SK-N-SH treated with all-trans-retinoic acid at 6 μM for 48 hours (cell line): ENCODE measurements around the gene DDX1.

Source experiments
- ATAC-seq: fragments of 200-7000 bp; cut with Tn5 transposase; 3 replicates; pipeline ENCODE4 v1.9.1; 2020; ENCODE audit warnings: mild to moderate bottlenecking, moderate library complexity
- CSDC2 ChIP-seq: fragments of 250-450 bp; sonication (Bioruptor Pico); IDR thresholded peaks from 2 replicates; pipeline ENCODE4 v1.5.0; 2020; ENCODE audit warnings: mild to moderate bottlenecking, moderate library complexity
- ESRRG ChIP-seq: fragments of 250-450 bp; sonication (Bioruptor Pico); IDR thresholded peaks from 2 replicates; pipeline ENCODE4 v1.6.1; 2021; ENCODE audit warnings: mild to moderate bottlenecking
- GLIS3 ChIP-seq: fragments of 250-450 bp; sonication (Bioruptor Pico); IDR thresholded peaks from 2 replicates; pipeline ENCODE4 v1.5.0; 2020; ENCODE audit warnings: mild to moderate bottlenecking, moderate library complexity
- ISL1 ChIP-seq: fragments of 250-450 bp; sonication (Bioruptor Pico); IDR thresholded peaks from 2 replicates; pipeline ENCODE4 v2.1.2; 2022; ENCODE audit warnings: mild to moderate bottlenecking, moderate library complexity
- OSR1 ChIP-seq: fragments of 250-450 bp; sonication (Bioruptor Pico); IDR thresholded peaks from 2 replicates; pipeline ENCODE4 v1.8.0; 2022; ENCODE audit warnings: moderate library complexity, mild to moderate bottlenecking, inconsistent platforms
- PPARA ChIP-seq: fragments of 250-450 bp; sonication (Bioruptor Pico); IDR thresholded peaks from 2 replicates; pipeline ENCODE4 v1.5.0; 2020; ENCODE audit warnings: mild to moderate bottlenecking, borderline replicate concordance
- RARB ChIP-seq: fragments of 250-450 bp; sonication (Bioruptor Pico); IDR thresholded peaks from 2 replicates; pipeline ENCODE4 v1.8.0; 2021; ENCODE audit warnings: mild to moderate bottlenecking, moderate library complexity
- TCF4 ChIP-seq: fragments of 250-450 bp; sonication (Bioruptor Pico); IDR thresholded peaks from 2 replicates; pipeline ENCODE4 v1.8.0; 2021; ENCODE audit warnings: mild to moderate bottlenecking, moderate library complexity, borderline replicate concordance
- ZC3H10 ChIP-seq: fragments of 250-450 bp; sonication (Bioruptor Pico); IDR thresholded peaks from 2 replicates; pipeline ENCODE4 v1.5.1; 2021; ENCODE audit warnings: mild to moderate bottlenecking, moderate library complexity
- ZFP3 ChIP-seq: fragments of 250-450 bp; sonication (Bioruptor Pico); IDR thresholded peaks from 2 replicates; pipeline ENCODE4 v1.5.0; 2020; ENCODE audit warnings: mild to moderate bottlenecking, moderate library complexity
- ZFP30 ChIP-seq: fragments of 450-650 bp; formaldehyde crosslinking; IDR thresholded peaks from 2 replicates; pipeline ENCODE4 v1.5.0; 2022; ENCODE audit warnings: mild to moderate bottlenecking, moderate library complexity
- ZNF565 ChIP-seq: fragments of 450-650 bp; formaldehyde crosslinking; conservative IDR thresholded peaks from 2 replicates; pipeline ENCODE4 v1.5.0; 2020; ENCODE audit warnings: low read depth, mild to moderate bottlenecking, moderate library complexity
- ZNF70 ChIP-seq: fragments of 450-650 bp; formaldehyde crosslinking; IDR thresholded peaks from 2 replicates; pipeline ENCODE4 v1.5.0; 2020; ENCODE audit warnings: mild to moderate bottlenecking, moderate library complexity
- ZNF8 ChIP-seq: fragments of 450-650 bp; formaldehyde crosslinking; IDR thresholded peaks from 2 replicates; pipeline ENCODE4 v1.5.0; 2020; ENCODE audit warnings: mild to moderate bottlenecking, moderate library complexity
- TF ChIP-seq, protein P1 (sequence below): fragments of 250-450 bp; sonication (Bioruptor Pico); IDR thresholded peaks from 2 replicates; pipeline ENCODE4 v1.8.0; 2021; ENCODE audit warnings: low read depth, mild to moderate bottlenecking, moderate library complexity, borderline replicate concordance
- TF ChIP-seq, protein P2 (sequence below): fragments of 250-450 bp; sonication (Bioruptor Pico); IDR thresholded peaks from 2 replicates; pipeline ENCODE4 v1.8.0; 2020; ENCODE audit warnings: mild to moderate bottlenecking, moderate library complexity, borderline replicate concordance
- TF ChIP-seq, protein P3 (sequence below): fragments of 250-450 bp; sonication (Bioruptor Pico); IDR thresholded peaks from 2 replicates; pipeline ENCODE4 v1.5.0; 2020; ENCODE audit warnings: mild to moderate bottlenecking, moderate library complexity

The DDX1 gene

DNA sequence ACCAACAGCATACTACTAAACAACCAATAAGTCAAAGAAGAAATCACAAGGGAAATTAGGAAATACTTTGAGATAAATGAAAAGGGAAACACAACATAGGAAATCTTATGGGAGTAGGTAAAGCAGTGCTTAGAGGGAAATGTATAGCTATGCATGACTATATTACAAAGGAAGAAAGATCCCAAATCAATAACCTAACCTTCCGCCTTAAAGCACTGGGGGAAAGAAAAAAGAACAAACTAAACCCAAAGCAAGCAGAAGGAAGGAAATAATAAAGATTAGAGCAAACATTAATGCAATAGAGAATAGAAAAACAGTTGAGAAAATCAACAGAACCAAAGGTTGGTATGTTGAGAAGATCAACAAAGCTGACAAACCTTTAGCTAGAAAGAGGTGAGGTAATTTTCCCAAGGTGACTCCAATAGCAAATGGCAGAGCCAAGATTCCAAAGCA, 49.9 kb downstream of the DDX1 start:
- ATAC-seq, result no peak
- TF ChIP-seq ZFP30 (CRISPR knock-in tag) (0 out of 2 replicates have a peak, but pooled peaks have one; percentile 25), PPARA (CRISPR knock-in tag) (no peak)

DNA sequence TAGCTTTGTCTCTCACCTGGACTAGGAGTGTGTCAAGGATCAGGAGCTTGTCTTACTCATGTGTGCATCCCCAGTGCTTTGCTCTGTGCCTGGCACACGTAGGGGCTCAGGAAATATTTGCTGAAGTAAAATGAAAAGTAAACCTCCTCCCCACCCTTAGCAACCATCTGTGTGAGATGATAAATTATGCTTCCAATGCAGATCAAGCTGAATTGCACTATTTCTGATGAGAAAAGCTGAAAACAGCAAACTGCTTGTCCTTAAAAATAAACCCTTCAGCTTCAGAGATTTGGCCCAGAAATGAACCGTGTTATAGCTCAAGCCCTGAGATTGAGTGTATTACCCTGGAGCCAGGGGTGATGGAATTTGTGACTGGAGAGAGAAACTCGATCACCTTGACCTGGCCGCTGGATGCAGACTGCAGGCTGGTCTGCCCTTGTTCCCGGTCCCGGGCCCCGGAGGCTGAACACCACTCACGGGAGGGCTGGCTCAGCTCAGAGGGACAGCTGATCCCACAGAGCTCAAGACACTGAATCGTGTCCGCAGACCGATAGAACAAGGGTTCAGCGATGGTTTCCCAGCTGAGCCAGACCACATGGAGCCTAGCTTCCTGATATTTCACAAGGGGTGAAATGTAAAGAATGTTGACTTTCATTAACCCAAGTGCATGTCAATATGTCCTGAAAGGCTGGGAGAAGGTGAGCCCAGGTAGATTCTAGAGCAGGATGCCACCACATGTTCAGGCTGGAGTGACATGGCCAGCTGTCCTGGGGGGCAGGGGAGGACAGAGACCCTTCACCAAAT, 50.5 kb downstream of the DDX1 start:
- TF ChIP-seq ISL1, result no peak
- TF ChIP-seq, protein P1, sequence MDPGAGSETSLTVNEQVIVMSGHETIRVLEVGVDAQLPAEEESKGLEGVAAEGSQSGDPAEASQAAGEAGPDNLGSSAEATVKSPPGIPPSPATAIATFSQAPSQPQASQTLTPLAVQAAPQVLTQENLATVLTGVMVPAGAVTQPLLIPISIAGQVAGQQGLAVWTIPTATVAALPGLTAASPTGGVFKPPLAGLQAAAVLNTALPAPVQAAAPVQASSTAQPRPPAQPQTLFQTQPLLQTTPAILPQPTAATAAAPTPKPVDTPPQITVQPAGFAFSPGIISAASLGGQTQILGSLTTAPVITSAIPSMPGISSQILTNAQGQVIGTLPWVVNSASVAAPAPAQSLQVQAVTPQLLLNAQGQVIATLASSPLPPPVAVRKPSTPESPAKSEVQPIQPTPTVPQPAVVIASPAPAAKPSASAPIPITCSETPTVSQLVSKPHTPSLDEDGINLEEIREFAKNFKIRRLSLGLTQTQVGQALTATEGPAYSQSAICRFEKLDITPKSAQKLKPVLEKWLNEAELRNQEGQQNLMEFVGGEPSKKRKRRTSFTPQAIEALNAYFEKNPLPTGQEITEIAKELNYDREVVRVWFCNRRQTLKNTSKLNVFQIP (CRISPR knock-in tag), result no peak
- no peak for TF ChIP-seq CSDC2 (CRISPR knock-in tag)

DNA sequence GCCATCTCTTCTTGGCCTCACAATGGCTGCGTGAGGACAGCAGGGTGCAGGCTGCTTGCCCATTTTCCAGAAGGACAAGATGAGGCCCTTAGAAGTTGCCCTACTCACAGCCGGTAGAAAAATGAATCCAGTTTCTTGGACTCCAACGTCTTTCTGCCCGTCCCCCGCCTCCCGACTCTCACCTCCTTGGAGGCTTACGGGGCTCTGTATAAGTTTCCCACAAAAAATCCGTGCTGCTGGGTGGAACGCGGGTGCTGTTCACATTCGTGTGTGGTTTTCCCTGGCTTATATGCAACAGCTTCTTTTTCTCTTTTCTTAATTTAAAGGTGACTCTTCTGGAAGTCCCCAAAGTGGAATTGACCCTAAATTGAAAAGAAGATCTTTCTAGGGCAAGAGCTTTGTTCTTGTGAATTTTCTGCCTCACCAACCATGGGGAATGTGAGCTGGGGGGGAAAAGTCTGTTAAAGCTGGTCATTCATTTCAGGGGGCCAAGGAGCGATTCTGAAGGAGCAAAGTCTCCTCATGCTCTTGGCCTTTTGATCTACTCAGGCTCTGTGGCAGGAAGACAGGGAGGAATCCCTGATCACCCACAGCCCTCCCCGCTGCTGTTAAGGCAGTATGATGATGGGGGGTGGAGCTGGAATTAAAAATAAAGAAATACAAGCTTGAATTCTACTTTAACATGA, 51.3 kb downstream of the DDX1 start:
- no peak for ATAC-seq
- no peak for TF ChIP-seq ZNF70 (CRISPR knock-in tag)
- TF ChIP-seq, protein P2, sequence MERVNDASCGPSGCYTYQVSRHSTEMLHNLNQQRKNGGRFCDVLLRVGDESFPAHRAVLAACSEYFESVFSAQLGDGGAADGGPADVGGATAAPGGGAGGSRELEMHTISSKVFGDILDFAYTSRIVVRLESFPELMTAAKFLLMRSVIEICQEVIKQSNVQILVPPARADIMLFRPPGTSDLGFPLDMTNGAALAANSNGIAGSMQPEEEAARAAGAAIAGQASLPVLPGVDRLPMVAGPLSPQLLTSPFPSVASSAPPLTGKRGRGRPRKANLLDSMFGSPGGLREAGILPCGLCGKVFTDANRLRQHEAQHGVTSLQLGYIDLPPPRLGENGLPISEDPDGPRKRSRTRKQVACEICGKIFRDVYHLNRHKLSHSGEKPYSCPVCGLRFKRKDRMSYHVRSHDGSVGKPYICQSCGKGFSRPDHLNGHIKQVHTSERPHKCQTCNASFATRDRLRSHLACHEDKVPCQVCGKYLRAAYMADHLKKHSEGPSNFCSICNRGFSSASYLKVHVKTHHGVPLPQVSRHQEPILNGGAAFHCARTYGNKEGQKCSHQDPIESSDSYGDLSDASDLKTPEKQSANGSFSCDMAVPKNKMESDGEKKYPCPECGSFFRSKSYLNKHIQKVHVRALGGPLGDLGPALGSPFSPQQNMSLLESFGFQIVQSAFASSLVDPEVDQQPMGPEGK (CRISPR knock-in tag), result no peak
- no peak for TF ChIP-seq OSR1 (CRISPR knock-in tag)
- no peak for TF ChIP-seq CSDC2 (CRISPR knock-in tag)
- TF ChIP-seq ZFP3, result no peak
- no peak for TF ChIP-seq GLIS3 (CRISPR knock-in tag)
- TF ChIP-seq, all 23 proteins: peak for 0

More for the DNA sequence above, 50.5 kb downstream of the DDX1 start:
- no peak for ATAC-seq

DNA sequence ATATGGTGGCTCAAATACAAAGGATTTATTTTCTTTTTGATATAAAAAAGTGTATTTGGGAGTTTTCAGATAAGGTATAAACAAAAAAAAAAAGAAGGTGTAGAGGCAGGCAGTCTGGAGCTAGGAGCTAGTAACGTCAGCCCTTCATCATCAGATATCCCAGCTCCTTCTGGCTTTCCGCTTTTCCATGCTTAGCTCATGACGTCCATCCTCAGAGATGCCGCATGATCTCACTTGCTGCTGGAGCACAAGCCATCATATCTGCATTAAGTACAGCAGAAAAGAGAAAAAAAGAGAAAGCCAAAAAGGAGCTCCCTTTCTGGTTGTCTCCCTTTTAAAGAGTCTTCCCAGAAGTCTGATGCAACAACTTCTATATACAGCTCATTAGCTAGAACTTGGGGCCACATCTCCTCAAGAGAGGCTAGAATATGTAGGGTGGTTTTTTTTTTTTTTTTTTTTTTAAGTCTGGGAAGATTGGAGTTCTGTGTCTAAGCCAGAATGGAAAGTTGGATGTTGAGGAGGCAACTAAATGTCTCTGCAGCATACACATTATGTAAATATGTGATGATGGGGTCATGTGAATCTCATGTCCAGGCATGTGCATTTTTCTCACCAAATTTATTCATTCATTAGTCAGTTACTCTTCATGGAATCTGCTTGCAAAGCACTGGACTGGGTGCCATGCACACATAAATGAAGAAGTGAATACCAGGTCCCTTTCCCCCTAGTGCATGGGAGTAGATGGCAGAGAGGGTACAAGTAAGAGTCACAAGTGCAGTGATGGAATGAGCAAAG, 52.3 kb downstream of the DDX1 start:
- TF ChIP-seq, protein P1 (CRISPR knock-in tag), result no peak
- no peak for TF ChIP-seq ZC3H10 (CRISPR knock-in tag)
- TF ChIP-seq, protein P2 (CRISPR knock-in tag), result no peak
- no peak for TF ChIP-seq ISL1
- no peak for TF ChIP-seq GLIS3 (CRISPR knock-in tag)
- TF ChIP-seq ZFP30 (CRISPR knock-in tag), result no peak
- ATAC-seq, result no peak

DNA sequence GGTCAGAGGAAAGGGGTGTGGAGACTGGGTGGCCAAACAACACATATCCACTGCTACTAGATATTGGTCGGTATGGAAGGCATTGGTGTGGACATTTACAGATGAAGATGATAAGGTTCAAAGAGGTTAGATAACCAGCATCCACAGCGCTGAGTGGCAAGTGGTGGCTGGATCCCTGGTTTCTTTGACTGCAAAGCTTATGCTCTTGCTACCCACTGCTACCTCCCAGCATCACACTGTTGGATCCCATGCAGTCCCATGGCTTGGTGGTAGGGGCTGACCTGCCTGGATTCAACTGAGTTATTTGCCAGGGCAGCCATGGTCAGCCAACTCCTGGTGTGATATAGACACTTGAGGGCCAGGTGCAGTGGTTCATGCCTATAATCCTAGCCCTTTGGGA, 53.6 kb downstream of the DDX1 start:
- no peak for ATAC-seq
- no peak for TF ChIP-seq ZFP3
- no peak for TF ChIP-seq GLIS3 (CRISPR knock-in tag)
- no peak for TF ChIP-seq ZNF565 (CRISPR knock-in tag)
- TF ChIP-seq ZNF70 (CRISPR knock-in tag), result no peak
- TF ChIP-seq ZFP30 (CRISPR knock-in tag), result no peak
- TF ChIP-seq, protein P3, sequence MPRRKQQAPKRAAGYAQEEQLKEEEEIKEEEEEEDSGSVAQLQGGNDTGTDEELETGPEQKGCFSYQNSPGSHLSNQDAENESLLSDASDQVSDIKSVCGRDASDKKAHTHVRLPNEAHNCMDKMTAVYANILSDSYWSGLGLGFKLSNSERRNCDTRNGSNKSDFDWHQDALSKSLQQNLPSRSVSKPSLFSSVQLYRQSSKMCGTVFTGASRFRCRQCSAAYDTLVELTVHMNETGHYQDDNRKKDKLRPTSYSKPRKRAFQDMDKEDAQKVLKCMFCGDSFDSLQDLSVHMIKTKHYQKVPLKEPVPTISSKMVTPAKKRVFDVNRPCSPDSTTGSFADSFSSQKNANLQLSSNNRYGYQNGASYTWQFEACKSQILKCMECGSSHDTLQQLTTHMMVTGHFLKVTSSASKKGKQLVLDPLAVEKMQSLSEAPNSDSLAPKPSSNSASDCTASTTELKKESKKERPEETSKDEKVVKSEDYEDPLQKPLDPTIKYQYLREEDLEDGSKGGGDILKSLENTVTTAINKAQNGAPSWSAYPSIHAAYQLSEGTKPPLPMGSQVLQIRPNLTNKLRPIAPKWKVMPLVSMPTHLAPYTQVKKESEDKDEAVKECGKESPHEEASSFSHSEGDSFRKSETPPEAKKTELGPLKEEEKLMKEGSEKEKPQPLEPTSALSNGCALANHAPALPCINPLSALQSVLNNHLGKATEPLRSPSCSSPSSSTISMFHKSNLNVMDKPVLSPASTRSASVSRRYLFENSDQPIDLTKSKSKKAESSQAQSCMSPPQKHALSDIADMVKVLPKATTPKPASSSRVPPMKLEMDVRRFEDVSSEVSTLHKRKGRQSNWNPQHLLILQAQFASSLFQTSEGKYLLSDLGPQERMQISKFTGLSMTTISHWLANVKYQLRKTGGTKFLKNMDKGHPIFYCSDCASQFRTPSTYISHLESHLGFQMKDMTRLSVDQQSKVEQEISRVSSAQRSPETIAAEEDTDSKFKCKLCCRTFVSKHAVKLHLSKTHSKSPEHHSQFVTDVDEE, result no peak
- TF ChIP-seq, protein P1 (CRISPR knock-in tag), result no peak
- TF ChIP-seq TCF4 (CRISPR knock-in tag), result no peak
- TF ChIP-seq ZNF8, result no peak
- TF ChIP-seq ZC3H10 (CRISPR knock-in tag), result no peak
- TF ChIP-seq RARB (CRISPR knock-in tag), result no peak
- TF ChIP-seq ESRRG (CRISPR knock-in tag), result no peak
- no peak for TF ChIP-seq PPARA (CRISPR knock-in tag)
